Measurements from ENCODE around the gene PAN3.

The PAN3 gene

DNA sequence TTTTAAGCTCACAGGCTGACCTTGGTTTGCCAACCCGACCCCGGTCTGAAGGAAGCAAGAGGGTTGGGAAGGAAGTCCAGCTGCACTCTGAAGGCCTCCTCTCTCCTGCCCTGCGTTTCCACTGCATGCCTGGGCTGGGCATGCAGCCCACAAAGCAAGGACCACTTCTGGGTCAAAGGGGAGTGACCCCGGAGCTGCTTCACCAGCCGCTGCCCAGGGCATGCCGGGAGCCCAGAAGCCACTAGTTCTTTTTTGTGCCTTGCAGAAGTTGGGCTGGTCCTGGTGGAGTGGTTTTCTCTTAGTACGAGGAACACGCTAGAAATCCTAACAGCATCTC lies 189.9 kb downstream of the PAN3 start:
- CTCF ChIA-PET: interaction anchor here (0.7 kb wide), 2 partner anchors 300 to 306 kb away, joined by 3 read pairs; no protein-coding TSS in a partner anchor
- H3K27ac ChIP-seq (ENCODE audit: extremely low read depth, low read depth, low read length): no peak overlapping the region
- peaks cover 0 to 5% of the 10 kb centered on the region in 2 experiments; a peak in 1 of 3 replicates for H3K36me3 ChIP-seq (ENCODE audit: control insufficient read depth in 2 of 2, insufficient read depth in 1 of 2, low read length in 2 of 2)
- no peak for TF ChIP-seq ZNF174 (tag by site-specific recombination; IDR thresholded peaks at IDR 0.05)
- TF ChIP-seq ZNF677 (tag by site-specific recombination; IDR thresholded peaks at IDR 0.05): no peak
- TF ChIP-seq ZNF510 (tag by site-specific recombination; IDR thresholded peaks at IDR 0.05; ENCODE audit: insufficient replicate concordance): no peak
- TF ChIP-seq ZNF626 (tag by site-specific recombination; IDR thresholded peaks at IDR 0.05): no peak
- TF ChIP-seq, protein P1, sequence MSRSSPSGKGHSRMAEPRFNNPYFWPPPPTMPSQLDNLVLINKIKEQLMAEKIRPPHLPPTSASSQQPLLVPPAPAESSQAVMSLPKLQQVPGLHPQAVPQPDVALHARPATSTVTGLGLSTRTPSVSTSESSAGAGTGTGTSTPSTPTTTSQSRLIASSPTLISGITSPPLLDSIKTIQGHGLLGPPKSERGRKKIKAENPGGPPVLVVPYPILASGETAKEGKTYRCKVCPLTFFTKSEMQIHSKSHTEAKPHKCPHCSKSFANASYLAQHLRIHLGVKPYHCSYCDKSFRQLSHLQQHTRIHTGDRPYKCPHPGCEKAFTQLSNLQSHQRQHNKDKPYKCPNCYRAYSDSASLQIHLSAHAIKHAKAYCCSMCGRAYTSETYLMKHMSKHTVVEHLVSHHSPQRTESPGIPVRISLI (tag by site-specific recombination; IDR thresholded peaks at IDR 0.05): no peak
- no peak for TF ChIP-seq ZNF596 (tag by site-specific recombination; IDR thresholded peaks at IDR 0.05)
- TF ChIP-seq MEIS1 (CRISPR knock-in tag; IDR thresholded peaks at IDR 0.05; ENCODE audit: borderline replicate concordance): no peak
- TF ChIP-seq, protein P2, sequence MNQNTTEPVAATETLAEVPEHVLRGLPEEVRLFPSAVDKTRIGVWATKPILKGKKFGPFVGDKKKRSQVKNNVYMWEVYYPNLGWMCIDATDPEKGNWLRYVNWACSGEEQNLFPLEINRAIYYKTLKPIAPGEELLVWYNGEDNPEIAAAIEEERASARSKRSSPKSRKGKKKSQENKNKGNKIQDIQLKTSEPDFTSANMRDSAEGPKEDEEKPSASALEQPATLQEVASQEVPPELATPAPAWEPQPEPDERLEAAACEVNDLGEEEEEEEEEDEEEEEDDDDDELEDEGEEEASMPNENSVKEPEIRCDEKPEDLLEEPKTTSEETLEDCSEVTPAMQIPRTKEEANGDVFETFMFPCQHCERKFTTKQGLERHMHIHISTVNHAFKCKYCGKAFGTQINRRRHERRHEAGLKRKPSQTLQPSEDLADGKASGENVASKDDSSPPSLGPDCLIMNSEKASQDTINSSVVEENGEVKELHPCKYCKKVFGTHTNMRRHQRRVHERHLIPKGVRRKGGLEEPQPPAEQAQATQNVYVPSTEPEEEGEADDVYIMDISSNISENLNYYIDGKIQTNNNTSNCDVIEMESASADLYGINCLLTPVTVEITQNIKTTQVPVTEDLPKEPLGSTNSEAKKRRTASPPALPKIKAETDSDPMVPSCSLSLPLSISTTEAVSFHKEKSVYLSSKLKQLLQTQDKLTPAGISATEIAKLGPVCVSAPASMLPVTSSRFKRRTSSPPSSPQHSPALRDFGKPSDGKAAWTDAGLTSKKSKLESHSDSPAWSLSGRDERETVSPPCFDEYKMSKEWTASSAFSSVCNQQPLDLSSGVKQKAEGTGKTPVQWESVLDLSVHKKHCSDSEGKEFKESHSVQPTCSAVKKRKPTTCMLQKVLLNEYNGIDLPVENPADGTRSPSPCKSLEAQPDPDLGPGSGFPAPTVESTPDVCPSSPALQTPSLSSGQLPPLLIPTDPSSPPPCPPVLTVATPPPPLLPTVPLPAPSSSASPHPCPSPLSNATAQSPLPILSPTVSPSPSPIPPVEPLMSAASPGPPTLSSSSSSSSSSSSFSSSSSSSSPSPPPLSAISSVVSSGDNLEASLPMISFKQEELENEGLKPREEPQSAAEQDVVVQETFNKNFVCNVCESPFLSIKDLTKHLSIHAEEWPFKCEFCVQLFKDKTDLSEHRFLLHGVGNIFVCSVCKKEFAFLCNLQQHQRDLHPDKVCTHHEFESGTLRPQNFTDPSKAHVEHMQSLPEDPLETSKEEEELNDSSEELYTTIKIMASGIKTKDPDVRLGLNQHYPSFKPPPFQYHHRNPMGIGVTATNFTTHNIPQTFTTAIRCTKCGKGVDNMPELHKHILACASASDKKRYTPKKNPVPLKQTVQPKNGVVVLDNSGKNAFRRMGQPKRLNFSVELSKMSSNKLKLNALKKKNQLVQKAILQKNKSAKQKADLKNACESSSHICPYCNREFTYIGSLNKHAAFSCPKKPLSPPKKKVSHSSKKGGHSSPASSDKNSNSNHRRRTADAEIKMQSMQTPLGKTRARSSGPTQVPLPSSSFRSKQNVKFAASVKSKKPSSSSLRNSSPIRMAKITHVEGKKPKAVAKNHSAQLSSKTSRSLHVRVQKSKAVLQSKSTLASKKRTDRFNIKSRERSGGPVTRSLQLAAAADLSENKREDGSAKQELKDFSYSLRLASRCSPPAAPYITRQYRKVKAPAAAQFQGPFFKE (tag by site-specific recombination; IDR thresholded peaks at IDR 0.05; ENCODE audit: borderline replicate concordance): no peak
- no peak for TF ChIP-seq ZNF394 (tag by site-specific recombination; IDR thresholded peaks at IDR 0.05; ENCODE audit: borderline replicate concordance)
- TF ChIP-seq ZNF830 (tag by site-specific recombination; IDR thresholded peaks at IDR 0.05; ENCODE audit: low read depth): no peak
- no peak for TF ChIP-seq ZNF768 (tag by site-specific recombination; IDR thresholded peaks at IDR 0.05)
- H3K9me3 ChIP-seq (ENCODE audit: control insufficient read depth, insufficient read depth, low read depth, low read length): no peaks in the 10 kb centered on the region
- no peaks in the 10 kb centered on the region; the same call in 1 of the 2 replicates for H3K4me1 ChIP-seq (ENCODE audit: control insufficient read depth, insufficient read depth, low read length)
- H3K4me3 ChIP-seq (ENCODE audit: low read depth, low read length): no peak overlapping the region
- POLR2A ChIA-PET: no interaction called here

DNA sequence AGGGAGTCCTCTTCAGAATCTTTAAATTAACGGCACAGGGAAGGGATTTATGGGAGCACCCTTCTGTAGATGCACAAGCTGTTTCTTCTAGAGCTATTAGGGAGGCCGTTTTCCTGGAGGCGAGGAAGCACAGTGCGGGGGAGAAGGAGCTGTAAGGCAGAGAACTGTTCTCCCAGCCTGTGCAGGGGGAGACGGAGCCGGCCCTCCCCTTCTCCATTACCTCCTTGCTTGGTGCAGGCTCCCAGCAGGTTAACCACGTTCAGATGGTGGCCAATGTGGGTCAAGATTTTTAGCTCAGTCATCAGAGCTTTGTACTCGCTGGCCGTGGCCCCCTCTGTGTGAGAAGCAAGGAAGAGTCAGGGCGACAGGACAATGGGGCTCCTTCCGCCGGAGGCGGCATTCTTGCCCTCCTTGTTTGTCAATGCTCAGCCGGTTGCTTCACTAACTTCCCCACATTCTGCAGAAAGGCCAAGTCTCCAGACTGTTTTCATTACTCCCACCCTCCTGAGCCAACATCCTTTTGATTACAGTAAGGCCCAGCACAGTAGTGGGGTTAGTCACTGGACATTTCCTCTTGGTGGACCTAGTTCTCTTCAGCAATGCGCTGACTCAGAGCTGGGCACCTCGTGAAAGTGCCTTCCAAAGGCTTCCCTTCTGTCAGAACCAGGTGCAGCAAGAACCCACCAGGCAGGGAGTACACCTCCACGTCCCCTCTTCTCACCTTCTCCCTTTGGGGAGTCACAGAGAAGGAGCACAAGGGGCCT lies 191.2 kb downstream of the PAN3 start:
- ChIA-PET POLR2A (no interaction called here), CTCF (no interaction called here)
- H3K4me3 ChIP-seq (ENCODE audit: low read depth, low read length): no peak overlapping the region
- H3K27ac ChIP-seq (ENCODE audit: extremely low read depth, low read depth, low read length): no peak overlapping the region
- H3K36me3 ChIP-seq (ENCODE audit: control insufficient read depth in 2 of 2, insufficient read depth in 1 of 2, low read length in 2 of 2): peaks cover 0 to 5% of the 10 kb centered on the region in 2 experiments; a peak in 1 of 3 replicates
- H3K9me3 ChIP-seq (ENCODE audit: control insufficient read depth, insufficient read depth, low read depth, low read length): no peaks in the 10 kb centered on the region
- H3K4me1 ChIP-seq (ENCODE audit: control insufficient read depth, insufficient read depth, low read length): no peaks in the 10 kb centered on the region; the same call in 1 of the 2 replicates
- TF ChIP-seq ZNF23 (tag by site-specific recombination; IDR thresholded peaks at IDR 0.05; ENCODE audit: borderline replicate concordance) (no peak), BCL11A (tag by site-specific recombination; IDR thresholded peaks at IDR 0.05; ENCODE audit: low read depth) (no peak), OVOL3 (tag by site-specific recombination; IDR thresholded peaks at IDR 0.05) (no peak), ZNF561 (tag by site-specific recombination; IDR thresholded peaks at IDR 0.05; ENCODE audit: borderline replicate concordance) (no peak), ZNF837 (tag by site-specific recombination; IDR thresholded peaks at IDR 0.05) (no peak), ZNF175 (tag by site-specific recombination; IDR thresholded peaks at IDR 0.05) (no peak), SCRT2 (tag by site-specific recombination; IDR thresholded peaks at IDR 0.05) (no peak), ZNF621 (tag by site-specific recombination; IDR thresholded peaks at IDR 0.05) (no peak), ZNF311 (tag by site-specific recombination; IDR thresholded peaks at IDR 0.05; ENCODE audit: borderline replicate concordance) (no peak), IKZF3 (tag by site-specific recombination; IDR thresholded peaks at IDR 0.05) (no peak), ZNF354C (tag by site-specific recombination; IDR thresholded peaks at IDR 0.05; ENCODE audit: borderline replicate concordance, low read depth) (no peak), ZNF707 (tag by site-specific recombination; IDR thresholded peaks at IDR 0.05) (no peak), ZNF830 (tag by site-specific recombination; IDR thresholded peaks at IDR 0.05; ENCODE audit: low read depth) (no peak), ZNF248 (tag by site-specific recombination; IDR thresholded peaks at IDR 0.05) (no peak)
- TF ChIP-seq, protein P3, sequence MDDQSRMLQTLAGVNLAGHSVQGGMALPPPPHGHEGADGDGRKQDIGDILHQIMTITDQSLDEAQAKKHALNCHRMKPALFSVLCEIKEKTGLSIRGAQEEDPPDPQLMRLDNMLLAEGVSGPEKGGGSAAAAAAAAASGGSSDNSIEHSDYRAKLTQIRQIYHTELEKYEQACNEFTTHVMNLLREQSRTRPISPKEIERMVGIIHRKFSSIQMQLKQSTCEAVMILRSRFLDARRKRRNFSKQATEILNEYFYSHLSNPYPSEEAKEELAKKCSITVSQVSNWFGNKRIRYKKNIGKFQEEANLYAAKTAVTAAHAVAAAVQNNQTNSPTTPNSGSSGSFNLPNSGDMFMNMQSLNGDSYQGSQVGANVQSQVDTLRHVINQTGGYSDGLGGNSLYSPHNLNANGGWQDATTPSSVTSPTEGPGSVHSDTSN (CRISPR knock-in tag; IDR thresholded peaks at IDR 0.05): no peak
- TF ChIP-seq, protein P4, sequence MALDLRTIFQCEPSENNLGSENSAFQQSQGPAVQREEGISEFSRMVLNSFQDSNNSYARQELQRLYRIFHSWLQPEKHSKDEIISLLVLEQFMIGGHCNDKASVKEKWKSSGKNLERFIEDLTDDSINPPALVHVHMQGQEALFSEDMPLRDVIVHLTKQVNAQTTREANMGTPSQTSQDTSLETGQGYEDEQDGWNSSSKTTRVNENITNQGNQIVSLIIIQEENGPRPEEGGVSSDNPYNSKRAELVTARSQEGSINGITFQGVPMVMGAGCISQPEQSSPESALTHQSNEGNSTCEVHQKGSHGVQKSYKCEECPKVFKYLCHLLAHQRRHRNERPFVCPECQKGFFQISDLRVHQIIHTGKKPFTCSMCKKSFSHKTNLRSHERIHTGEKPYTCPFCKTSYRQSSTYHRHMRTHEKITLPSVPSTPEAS (tag by site-specific recombination; IDR thresholded peaks at IDR 0.05): no peak

Measured in HEK293 (cell line).